Measurements from ENCODE around the gene IHH. TPM values are rescaled to one million over a fixed set of nuclear protein-coding genes. Genes with fewer than 3 reads are reported as not detected.

Gene IHH
- total RNA-seq, 2 donors from 2014 or later = 0.28 to 0.29 TPM

DNA sequence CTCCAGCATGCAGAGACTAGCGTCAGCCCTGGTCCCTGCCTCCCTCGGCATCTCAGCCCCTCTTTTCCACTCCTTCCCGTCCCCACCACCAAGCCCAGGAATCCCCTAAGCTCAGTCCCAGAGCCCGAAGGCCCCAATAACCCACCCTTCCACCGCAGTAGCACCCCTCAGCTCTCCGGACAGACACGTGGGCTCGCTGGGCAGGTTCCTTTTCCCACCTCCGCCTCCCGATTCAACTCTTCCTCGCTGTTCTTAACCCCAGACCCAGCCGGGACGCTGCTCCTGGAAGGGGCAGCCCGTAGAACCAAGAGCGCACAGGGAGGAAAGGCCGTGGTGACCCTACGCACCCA, 1.4 kb downstream of the IHH start:
- peaks cover 3% of the 10 kb centered on the region for H3K4me1 Mint-ChIP-seq
- H3K4me3 Mint-ChIP-seq = peak overlapping the region; percentile 31
- H3K27me3 Mint-ChIP-seq = peaks cover 46% of the 10 kb centered on the region
- H3K36me3 Mint-ChIP-seq (ENCODE audit: low read depth) = no peaks in the 10 kb centered on the region
- no peaks in the 10 kb centered on the region for H3K9me3 Mint-ChIP-seq
- H3K27ac Mint-ChIP-seq = no peak overlapping the region
- ATAC-seq (replicated peaks) = no peak

DNA sequence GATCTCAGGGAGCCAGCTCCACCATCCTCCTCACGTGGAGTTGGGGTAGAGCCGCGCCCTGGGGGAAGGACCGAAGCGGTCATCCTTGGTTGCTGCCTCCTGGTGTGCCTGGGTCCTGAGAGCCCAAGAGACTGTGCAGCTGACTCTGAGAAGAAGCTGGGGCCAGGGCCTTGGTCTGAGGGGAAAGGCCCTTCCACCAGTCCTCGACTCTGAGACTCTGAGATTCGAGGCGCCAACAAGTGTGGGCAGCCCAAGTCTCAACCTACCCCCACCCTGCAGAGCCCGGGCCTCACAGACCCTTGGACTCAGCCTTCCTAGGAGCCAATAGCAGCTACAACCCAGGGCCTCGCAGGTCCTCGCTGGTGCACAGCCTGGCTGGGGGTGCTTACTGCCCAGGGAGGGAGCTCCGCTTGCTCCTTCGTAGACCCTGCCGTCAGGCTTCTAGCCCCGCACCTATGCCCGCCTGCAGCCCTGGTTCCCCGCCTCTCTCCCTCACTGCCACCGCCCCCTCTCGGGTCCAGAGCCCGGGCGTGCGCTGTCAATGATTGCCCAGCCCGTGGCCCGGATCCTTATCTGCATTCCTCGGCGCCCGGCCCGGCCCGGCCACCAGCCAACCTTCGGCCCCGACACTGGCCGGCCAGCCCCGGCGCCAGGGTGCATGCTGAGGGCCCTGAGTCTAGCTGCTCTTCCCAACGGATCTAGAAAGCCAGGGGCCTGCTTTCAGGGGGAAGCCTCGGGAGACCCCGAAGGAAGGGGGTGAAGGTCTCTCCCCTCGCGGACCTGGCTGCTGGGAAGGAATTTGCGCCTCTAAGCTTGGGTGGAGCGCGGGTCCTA, 2.0 kb downstream of the IHH start:
- Mint-ChIP-seq H3K4me3 (peak overlapping the region; percentile 46), H3K27ac (no peak overlapping the region), H3K36me3 (ENCODE audit: low read depth) (no peaks in the 10 kb centered on the region), H3K9me3 (no peaks in the 10 kb centered on the region), H3K27me3 (peaks cover 44% of the 10 kb centered on the region), H3K4me1 (peaks cover 3% of the 10 kb centered on the region)
- peak; percentile 8 for ATAC-seq (replicated peaks)

DNA sequence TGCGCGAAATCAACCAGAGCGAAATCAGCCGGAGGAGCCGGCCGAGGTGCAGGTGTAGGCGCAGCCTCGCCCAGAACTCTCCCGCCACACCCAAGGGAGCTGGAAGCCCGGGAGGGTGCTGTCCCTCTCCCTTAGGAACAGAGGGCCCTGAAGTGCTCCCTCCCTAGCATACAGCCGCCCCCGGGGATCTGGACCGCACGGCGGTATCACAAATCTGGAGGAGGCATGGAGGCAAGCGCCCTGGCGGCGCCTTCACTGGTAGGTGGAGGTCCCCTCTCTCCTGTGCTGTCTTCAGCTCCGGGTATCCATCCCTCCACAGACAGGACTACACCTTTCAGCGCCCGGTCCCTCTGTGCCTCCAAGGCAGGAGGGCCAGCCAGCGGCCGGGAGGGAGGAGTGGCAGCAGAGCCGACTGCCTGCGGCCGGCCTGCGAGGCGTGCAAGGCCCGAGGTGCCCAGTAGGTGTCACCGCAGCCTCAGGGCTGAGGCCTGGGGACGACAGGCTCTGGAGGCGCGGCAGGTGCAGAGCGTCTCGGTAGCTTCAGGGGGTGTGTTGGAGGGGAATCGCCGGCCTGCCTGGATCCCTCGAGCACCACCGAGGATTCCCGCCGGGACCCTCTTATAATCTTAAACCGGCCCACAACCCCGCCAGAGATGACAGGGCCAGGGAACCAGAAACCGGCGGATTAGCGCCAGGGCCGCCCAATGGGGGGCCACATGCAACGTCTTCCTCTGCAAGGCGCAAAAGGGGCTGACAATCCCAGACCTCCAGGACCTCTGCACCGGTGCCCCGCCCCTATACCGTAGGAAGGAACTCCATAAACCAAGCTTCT, 2.8 kb downstream of the IHH start:
- ATAC-seq (replicated peaks) = peak; percentile 92
- Mint-ChIP-seq H3K4me3 (peak overlapping the region; percentile 46), H3K27me3 (peaks cover 41% of the 10 kb centered on the region), H3K36me3 (ENCODE audit: low read depth) (no peaks in the 10 kb centered on the region), H3K9me3 (no peaks in the 10 kb centered on the region), H3K27ac (no peak overlapping the region), H3K4me1 (peaks cover 3% of the 10 kb centered on the region)

DNA sequence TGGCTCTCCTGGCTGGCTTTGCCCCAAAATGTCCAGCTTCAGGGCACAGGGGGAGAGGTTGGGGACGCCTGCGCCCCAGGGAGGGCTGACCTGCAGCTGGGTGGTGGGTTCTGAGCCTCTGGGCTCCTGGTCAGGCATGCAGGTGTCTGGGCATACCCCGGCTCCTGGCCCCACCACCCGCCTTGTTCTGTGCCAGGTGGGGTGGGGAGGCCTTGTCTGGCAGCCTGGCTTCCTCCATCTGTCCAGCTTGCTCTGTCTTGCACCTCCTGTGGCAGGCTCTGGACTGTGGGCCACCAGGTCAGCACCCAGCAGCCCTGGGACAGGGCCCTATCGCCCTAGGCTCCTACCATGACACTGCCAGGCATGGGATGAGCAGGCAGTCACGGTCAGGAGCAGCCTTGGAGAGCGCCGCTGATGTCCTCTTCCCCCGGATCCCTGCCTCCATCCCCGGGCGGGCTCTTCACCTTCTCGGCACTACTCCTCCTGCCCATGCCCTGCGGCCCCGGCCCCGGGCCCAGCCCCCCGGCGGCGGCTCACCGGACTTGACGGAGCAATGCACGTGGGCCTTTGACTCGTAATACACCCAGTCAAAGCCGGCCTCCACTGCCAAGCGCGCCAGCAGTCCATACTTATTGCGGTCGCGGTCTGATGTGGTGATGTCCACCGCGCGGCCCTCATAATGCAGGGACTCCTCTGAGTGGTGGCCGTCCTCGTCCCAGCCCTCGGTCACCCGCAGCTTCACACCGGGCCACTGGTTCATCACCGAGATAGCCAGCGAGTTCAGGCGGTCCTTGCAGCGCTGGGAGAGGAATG, 3.6 kb downstream of the IHH start:
- Mint-ChIP-seq H3K4me3 (peak overlapping the region; percentile 46), H3K9me3 (no peaks in the 10 kb centered on the region), H3K27me3 (peaks cover 33% of the 10 kb centered on the region), H3K4me1 (peaks cover 3% of the 10 kb centered on the region), H3K27ac (no peak overlapping the region), H3K36me3 (ENCODE audit: low read depth) (no peaks in the 10 kb centered on the region)
- ATAC-seq (replicated peaks) = no peak

DNA sequence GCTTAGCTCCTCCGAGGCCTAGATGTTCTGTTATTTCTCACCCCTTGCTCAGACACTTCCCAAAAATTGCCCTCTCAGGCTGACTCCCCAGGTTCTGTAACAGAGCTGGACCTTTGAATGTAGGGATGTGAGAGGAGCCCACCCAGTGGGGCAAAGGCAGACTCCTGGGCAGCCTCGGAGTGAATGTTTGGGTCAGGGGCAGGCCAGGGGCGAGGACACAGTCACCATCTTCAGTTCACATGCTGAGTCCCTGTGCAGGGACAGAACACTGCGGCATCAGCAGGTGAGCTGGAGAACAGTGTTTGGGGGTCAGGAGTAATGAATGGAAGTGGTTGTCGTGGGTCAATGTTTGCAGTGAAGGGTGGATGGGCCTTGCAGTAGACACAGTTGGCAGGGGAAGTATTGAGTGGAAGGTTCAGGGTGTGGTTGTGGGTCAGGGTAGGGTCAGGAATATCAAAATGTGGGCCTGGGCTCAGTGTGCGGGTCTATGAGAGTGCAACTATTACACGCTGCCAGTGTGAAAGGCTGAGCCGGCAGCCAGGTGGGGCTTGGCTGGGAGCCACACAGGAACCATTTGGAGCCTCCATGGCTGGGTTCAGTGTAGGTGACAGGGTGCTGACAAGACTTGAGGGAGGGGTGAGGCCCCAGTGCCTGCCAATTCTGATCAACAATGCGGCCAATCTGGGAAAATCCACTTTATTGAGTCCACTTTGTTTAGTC, 4.4 kb downstream of the IHH start:
- H3K4me1 Mint-ChIP-seq = peaks cover 3% of the 10 kb centered on the region
- H3K27me3 Mint-ChIP-seq = peaks cover 28% of the 10 kb centered on the region
- no peak overlapping the region for H3K27ac Mint-ChIP-seq
- H3K4me3 Mint-ChIP-seq = no peak overlapping the region
- no peak for ATAC-seq (replicated peaks)
- no peaks in the 10 kb centered on the region for H3K9me3 Mint-ChIP-seq
- no peaks in the 10 kb centered on the region for H3K36me3 Mint-ChIP-seq (ENCODE audit: low read depth)

DNA sequence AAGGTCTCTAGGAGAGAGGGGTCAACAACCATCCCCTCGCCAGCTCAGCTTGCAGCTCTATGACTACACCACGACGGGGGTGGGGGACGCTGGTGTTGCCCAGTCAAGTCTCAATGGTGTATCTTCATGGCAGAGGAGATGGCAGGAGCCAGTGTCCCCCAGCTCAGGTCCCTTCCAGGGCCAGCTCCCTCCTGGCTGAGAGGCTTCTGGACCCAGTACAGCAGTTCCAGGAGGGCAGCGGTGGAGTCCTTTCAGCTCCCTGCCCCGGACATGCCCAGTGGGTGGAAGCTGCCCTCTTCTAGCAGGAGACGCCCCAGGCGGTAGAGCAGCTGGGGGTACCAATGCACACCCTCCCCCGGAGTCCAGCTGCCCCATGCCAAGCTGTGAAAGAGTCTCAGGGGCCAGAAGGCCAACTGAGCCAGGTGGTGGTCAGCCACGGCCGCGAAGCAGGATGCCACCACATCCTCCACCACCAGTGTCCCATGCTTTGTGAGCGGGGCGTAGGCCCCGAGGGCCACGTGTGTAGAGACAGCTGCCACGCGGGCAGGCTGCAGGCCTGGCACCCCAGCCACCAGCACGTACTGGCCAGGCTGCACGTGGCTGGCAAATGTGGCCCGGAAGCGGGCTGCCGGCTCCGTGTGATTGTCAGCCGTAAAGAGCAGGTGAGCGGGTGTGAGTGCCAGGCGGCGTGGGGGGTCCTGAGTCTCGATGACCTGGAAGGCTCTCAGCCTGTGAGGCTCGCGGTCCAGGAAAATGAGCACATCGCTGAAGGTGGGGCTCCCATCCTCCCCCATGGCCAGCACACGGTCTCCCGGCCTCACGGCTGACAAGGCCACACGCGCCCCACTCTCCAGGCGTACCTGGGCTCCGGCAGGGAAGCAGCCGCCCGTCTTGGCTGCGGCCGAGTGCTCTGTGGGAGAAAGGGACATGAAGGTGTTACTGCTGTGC, 5.5 kb downstream of the IHH start:
- no peaks in the 10 kb centered on the region for H3K9me3 Mint-ChIP-seq
- H3K4me1 Mint-ChIP-seq = peaks cover 3% of the 10 kb centered on the region
- peaks cover 30% of the 10 kb centered on the region for H3K27me3 Mint-ChIP-seq
- H3K4me3 Mint-ChIP-seq = no peak overlapping the region
- no peaks in the 10 kb centered on the region for H3K36me3 Mint-ChIP-seq (ENCODE audit: low read depth)
- H3K27ac Mint-ChIP-seq = no peak overlapping the region
- no peak for ATAC-seq (replicated peaks)

DNA sequence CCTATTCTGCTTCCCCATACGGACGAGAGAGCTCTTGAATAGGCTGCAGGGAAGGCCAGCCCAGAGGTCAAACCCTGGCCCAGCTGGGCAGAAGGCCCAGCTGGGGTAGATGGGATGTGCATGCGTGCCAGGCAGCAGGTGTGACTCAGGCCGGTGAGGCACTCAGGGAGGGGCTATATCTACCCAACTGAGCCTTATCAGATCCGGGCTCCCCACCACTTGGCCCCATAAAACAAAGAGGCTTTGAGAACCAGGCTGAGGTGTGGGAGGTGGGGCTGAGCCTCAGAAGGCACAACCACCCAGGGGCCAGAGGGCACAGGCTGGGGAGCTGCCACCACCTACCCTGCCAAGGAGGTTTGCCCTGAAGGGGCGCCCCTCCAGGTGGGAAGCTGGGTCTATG, 11.4 kb downstream of the IHH start:
- H3K27me3 Mint-ChIP-seq = peaks cover 36% of the 10 kb centered on the region
- no peaks in the 10 kb centered on the region for H3K36me3 Mint-ChIP-seq (ENCODE audit: low read depth)
- H3K4me1 Mint-ChIP-seq = no peaks in the 10 kb centered on the region
- no peak for ATAC-seq (replicated peaks)
- H3K9me3 Mint-ChIP-seq = no peaks in the 10 kb centered on the region
- no peak overlapping the region for H3K4me3 Mint-ChIP-seq
- no peak overlapping the region for H3K27ac Mint-ChIP-seq

DNA sequence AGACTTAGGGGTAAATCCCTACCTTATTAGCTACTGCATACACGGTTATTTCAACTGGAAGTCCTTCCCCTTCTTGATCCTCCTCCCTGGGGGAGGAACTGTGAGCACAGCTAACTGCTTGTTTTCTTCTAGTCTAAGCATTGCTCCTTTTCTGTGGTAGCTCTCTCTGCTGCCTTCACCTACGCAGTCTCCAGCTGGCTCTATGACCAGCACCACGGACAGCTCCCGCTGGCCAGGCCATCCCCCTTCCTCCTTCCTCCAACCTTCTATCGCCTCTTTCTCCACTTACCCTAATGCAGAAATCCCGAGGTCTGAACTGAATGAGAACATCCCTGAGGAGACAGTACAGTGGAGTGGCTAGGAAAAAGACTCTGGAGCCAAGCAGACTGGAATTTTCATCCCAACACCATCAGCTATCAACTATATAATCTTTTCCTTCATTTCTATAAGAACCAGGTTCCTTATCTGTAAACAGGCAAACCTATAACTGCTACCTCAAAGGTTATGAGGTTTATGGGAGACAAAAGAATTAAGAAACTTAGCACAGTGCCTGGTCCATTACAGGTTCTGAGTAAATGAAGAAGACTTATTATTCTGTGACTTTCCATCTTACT, 14.7 kb downstream of the IHH start:
- H3K4me1 Mint-ChIP-seq = peaks cover 5% of the 10 kb centered on the region
- no peak overlapping the region for H3K4me3 Mint-ChIP-seq
- H3K9me3 Mint-ChIP-seq = no peaks in the 10 kb centered on the region
- H3K27me3 Mint-ChIP-seq = peaks cover 56% of the 10 kb centered on the region
- ATAC-seq (replicated peaks) = no peak
- no peak overlapping the region for H3K27ac Mint-ChIP-seq
- H3K36me3 Mint-ChIP-seq (ENCODE audit: low read depth) = no peaks in the 10 kb centered on the region

DNA sequence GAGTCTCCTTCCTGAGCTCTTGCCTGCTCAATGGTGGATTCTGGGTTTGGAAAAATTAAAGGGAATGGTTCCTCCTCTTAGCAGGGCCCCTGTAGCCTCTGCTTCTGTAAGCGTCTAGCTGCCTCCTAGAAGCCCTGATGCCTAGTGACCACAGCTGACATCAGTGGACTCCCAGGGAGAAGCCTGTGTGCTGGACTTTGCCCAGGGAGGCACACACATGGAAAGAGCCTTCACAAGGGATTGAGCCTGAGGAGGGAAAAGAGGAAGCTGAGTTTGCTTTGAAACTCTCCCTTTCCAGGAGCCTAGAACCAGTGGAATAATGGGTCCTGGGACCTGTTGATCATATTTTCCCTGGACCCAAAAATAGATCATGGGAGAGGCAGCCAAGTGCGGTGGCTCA, 18.0 kb downstream of the IHH start:
- Mint-ChIP-seq H3K27me3 (peaks cover 57% of the 10 kb centered on the region), H3K9me3 (no peaks in the 10 kb centered on the region), H3K4me3 (no peak overlapping the region), H3K27ac (no peak overlapping the region), H3K4me1 (peaks cover 6% of the 10 kb centered on the region), H3K36me3 (ENCODE audit: low read depth) (no peaks in the 10 kb centered on the region)
- ATAC-seq (replicated peaks) = no peak

DNA sequence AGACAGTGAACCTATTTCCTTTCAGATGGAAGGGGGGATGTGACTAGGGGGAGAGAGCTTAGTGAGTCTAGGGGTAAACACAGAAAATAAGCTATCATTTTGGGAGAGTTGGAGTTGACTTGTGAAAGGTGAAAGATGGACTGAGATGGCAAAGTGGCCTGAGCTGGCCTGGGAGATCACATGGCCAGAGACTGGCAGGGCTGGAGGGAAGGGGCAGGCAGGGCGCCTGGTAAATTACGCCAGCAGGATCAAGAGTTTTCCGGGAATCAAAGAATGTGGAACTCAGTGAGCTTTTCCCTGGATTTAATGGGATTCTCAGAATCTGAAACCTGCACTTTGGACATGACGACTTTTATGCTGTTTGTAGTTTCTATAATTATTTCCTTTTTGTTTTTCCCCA, 18.6 kb downstream of the IHH start:
- Mint-ChIP-seq H3K36me3 (ENCODE audit: low read depth) (no peaks in the 10 kb centered on the region), H3K4me1 (peaks cover 6% of the 10 kb centered on the region), H3K4me3 (no peak overlapping the region), H3K27me3 (peaks cover 60% of the 10 kb centered on the region), H3K27ac (no peak overlapping the region), H3K9me3 (no peaks in the 10 kb centered on the region)
- ATAC-seq (replicated peaks) = no peak

DNA sequence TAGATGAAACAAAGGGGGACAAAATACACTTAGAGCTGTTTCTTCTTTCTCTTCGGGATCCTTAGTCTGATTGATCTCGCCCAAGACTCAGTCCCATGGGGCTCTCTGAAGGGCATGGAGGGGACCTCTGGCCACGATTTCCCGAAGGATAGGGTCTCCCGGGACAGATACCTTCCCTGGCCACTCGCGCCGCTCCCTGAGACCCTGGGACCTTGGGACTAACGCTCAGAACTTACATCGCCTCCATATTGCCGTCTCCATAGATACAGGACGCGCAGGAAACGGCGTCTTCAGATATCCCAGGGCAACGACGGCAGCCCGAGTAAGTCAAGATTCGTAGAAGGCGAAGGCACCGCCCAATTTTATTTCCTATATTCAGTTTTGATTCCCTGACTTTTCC, 19.5 kb downstream of the IHH start, which contains the start of gene CFAP65:
TSS of gene CFAP65 (minus strand) at position 265 of the 400 bp plus-strand sequence. CDS start 2,468 bp downstream, outside the sequence.
- Mint-ChIP-seq H3K4me3 (peak within 1 kb of the TSS; percentile 61), H3K4me1 (peaks cover 6% of the 10 kb centered on the region), H3K27me3 (peaks cover 59% of the 10 kb centered on the region), H3K36me3 (ENCODE audit: low read depth) (no peaks in the 10 kb centered on the region), H3K9me3 (no peaks in the 10 kb centered on the region), H3K27ac (no peak within 1 kb of the TSS)
- no peak for ATAC-seq (replicated peaks)

DNA sequence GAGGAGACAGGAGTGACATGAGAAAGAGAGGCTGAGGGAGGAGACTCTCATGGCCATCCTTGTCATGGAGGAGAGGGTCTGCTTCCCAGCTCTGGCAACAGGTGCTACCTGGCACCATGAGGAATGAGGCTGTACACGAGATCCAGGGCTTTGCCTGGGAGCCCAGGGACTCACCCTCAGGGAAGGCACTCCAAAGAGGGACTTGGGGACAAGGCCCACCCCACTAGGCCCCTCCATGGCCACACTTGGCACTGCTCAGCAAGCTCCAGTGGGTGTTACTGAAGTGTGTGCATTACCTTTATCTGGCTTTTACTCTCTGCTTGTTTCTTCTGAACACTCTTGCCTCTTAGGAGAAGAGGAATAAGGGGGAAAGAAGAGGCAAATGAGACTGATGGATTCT, 22.1 kb downstream of the IHH start:
- H3K4me3 Mint-ChIP-seq = no peak overlapping the region
- H3K27ac Mint-ChIP-seq = no peak overlapping the region
- no peak for ATAC-seq (replicated peaks)
- H3K27me3 Mint-ChIP-seq = peaks cover 59% of the 10 kb centered on the region
- H3K4me1 Mint-ChIP-seq = peaks cover 6% of the 10 kb centered on the region
- H3K36me3 Mint-ChIP-seq (ENCODE audit: low read depth) = no peaks in the 10 kb centered on the region
- H3K9me3 Mint-ChIP-seq = no peaks in the 10 kb centered on the region
